HG03139 (cell line): ENCODE data around the gene CORT.
"Not testable (repeated sequence)": the region's sequence is repeated elsewhere in the genome, so short reads cannot be mapped to it uniquely, and the experiment has no call there.

Source experiments
- ATAC-seq: cut with Tn5 transposase; IDR thresholded peaks from one replicate; pipeline ENCODE4 v1.9.1; 2021; ENCODE audit not compliant: unreplicated experiment

The CORT gene

GRCh38 chr1:10449751-10450150 is at the start of gene CORT:
Gene CORT (plus strand): TSS chr1:10450031. CDS start chr1:10450224, 193 bp downstream.
- no peak for ATAC-seq

GRCh38 chr1:10401281-10401680 is 48.5 kb upstream of the CORT start:
- ATAC-seq = no peak

GRCh38 chr1:10402729-10403274 is 47.0 kb upstream of the CORT start:
- ATAC-seq = no peak

- ATAC-seq = no peak
These were observed 42.6 kb upstream of the CORT start for GRCh38 chr1:10407201-10407600.

- ATAC-seq = no peak
These were observed 34.5 kb upstream of the CORT start for GRCh38 chr1:10415211-10415930.

GRCh38 chr1:10415967-10416366 is 33.9 kb upstream of the CORT start:
- not testable (repeated sequence) for ATAC-seq

GRCh38 chr1:10418741-10419140 is 31.1 kb upstream of the CORT start:
- not testable (repeated sequence) for ATAC-seq

GRCh38 chr1:10419351-10419750 is 30.5 kb upstream of the CORT start:
- no peak for ATAC-seq

- no peak for ATAC-seq
These were observed 28.2 kb upstream of the CORT start for GRCh38 chr1:10421637-10422036.

- no peak for ATAC-seq
These were observed 25.8 kb upstream of the CORT start for GRCh38 chr1:10424034-10424433.

GRCh38 chr1:10424651-10425050 is 25.2 kb upstream of the CORT start:
- no peak for ATAC-seq

GRCh38 chr1:10425826-10426534 is 23.9 kb upstream of the CORT start:
- not testable (repeated sequence) for ATAC-seq

- ATAC-seq = not testable (repeated sequence)
These were observed 23.3 kb upstream of the CORT start for GRCh38 chr1:10426535-10426848.

GRCh38 chr1:10428984-10429383 is 20.8 kb upstream of the CORT start:
- ATAC-seq = no peak

GRCh38 chr1:10429868-10430215 is 20.0 kb upstream of the CORT start:
- ATAC-seq = no peak

- ATAC-seq = peak; percentile 70
These were observed 19.4 kb upstream of the CORT start, which contains the start of gene CENPS for GRCh38 chr1:10430216-10431069. Gene CENPS (plus strand): TSS chr1:10430433. CDS start chr1:10430518, 85 bp downstream.

- ATAC-seq = no peak
These were observed 18.6 kb upstream of the CORT start for GRCh38 chr1:10431070-10431730.

- no peak for ATAC-seq
These were observed 16.7 kb upstream of the CORT start for GRCh38 chr1:10432910-10433700.

GRCh38 chr1:10433790-10434189 is 16.0 kb upstream of the CORT start:
- no peak for ATAC-seq

- no peak for ATAC-seq
These were observed 15.2 kb upstream of the CORT start for GRCh38 chr1:10434590-10434989.
